ENCODE measurements around the gene TINAG.
"Not testable (repeated sequence)": the region's sequence is repeated elsewhere in the genome, so short reads cannot be mapped to it uniquely, and the experiment has no call there.

The TINAG gene

GRCh38 chr6:54307439-54307910 lies 766 bp upstream of the TINAG start:
- no peak for DNase-seq (ENCODE audit: low read depth in 2 of 3, low spot score in 2 of 3)

DNA sequence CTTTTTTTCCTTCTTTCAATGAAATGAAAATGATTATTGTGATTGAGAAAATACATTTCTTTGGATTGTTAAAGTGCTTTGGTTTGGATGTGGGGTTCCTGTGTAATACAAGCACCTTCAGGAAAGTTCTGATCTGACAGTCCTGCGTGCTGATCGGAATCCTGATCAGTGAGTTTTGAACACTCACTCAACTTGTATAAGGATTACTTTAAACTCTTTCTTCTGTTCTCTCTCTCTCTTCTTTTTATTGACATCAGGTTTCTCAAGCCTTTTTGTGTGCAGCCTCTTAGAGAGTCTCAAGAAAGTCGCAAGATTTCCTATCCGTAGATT lies 710 bp downstream of the TINAG start:
- no peak for DNase-seq (ENCODE audit: low read depth in 2 of 3, low spot score in 2 of 3)

DNA sequence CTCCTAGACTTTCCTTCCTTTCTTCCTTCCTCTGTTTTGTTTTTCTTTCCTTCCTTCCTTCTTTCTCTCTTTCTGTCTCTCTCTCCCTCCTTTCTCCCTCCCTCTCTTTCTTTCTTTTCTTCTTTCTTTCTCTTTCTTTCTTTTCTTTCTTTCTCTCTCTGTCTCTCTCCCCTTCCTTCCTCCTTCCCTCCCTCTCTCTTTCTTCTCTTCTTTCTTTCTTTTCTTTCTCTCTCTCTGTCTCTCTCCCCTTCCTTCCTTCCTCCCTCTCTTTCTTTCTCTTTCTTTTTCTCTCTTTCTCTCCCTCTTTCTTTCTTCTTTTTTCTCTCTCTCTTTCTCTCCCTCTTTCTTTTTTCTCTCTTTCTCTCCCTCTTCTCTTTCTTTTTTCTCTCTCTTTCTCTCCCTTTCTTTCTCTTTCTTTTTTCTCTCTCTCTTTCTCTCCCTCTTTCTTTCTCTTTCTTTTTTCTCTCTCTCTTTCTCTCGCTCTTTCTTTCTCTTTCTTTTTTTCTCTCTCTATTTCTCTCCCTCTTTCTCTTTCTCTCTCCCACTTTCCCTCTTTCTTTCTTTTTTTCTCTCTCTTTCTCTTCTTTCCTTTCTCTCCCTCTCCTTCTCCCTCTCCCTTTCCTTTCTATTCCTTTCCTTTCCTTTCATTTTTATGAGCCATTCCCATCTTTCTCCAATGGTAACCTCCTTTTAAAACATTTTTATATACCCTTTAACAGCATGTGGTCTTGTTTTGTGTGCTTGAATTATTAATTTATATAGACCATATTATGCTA lies 2.3 kb downstream of the TINAG start:
- DNase-seq (ENCODE audit: low read depth in 2 of 3, low spot score in 2 of 3): no peak

- DNase-seq (ENCODE audit: low read depth in 2 of 3, low spot score in 2 of 3): no peak
These were observed 7.4 kb downstream of the TINAG start for GRCh38 chr6:54315656-54316055.

DNA sequence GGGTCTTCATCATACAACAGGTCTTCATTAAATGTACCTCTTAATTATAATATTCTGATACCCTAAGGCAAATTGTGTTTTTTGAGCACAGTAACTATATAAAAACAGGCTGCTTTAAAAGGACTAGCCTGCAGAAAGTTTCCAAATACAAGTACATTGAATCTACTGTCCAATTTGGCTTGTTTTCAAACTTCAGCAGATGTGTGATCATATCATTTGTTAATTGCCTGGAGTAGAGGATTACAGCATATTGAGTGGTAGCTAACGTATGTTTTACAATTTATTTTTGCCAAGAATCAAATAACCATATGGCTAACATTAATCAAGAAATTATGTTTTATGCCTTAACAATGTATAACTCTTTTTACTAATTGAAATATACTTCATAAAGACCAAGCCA lies 12.6 kb downstream of the TINAG start:
- no peak for DNase-seq (ENCODE audit: low read depth in 2 of 3, low spot score in 2 of 3)

GRCh38 chr6:54327631-54328030 lies 19.4 kb downstream of the TINAG start:
- DNase-seq (ENCODE audit: low read depth in 2 of 3, low spot score in 2 of 3): no peak

- DNase-seq (ENCODE audit: low read depth in 2 of 3, low spot score in 2 of 3): not testable (repeated sequence)
These were observed 23.3 kb downstream of the TINAG start for GRCh38 chr6:54331571-54331970.

DNA sequence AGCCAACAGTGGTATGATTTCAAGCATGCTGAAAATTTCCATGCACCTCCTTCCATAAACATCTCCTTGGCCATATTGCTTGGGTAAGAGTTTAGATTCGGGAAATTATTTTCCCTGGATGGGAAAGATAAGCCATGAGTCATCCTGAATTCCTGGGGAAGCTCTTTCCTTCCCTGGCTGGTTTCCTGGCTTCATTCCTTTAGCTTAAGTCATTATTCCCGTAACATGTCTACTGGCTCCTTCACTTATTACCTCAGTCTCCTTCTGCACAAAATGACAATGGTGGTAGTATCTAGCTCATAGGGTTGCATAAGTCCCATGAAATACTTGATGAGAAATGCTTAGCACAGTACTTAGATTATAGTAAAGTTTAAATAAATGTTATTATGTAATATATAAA lies 27.6 kb downstream of the TINAG start:
- DNase-seq (ENCODE audit: low read depth in 2 of 3, low spot score in 2 of 3): no peak

- DNase-seq (ENCODE audit: low read depth in 2 of 3, low spot score in 2 of 3): no peak
These were observed 45.7 kb downstream of the TINAG start for GRCh38 chr6:54353975-54354374.

GRCh38 chr6:54354608-54355007 lies 46.4 kb downstream of the TINAG start:
- DNase-seq (ENCODE audit: low read depth in 2 of 3, low spot score in 2 of 3): no peak

DNA sequence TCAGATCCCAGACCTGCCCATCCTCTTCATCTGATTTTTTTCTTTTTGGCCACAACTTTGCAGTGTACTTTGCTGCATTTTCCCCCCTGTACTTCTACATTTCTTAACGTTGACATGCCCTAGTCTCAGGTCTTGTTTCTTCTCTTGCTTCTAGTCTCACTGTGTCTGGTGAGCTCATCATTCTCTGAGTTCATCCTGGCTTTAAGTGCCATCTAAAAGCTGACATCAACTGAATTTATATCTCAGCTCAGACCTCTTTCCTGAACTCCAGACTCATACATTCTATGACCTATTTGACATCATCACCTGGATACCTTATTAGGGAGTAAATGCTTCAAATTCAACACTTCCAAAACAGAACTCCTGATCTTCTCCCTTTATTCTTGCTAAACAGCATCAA lies 48.9 kb downstream of the TINAG start:
- no peak for DNase-seq (ENCODE audit: low read depth in 2 of 3, low spot score in 2 of 3)

DNA sequence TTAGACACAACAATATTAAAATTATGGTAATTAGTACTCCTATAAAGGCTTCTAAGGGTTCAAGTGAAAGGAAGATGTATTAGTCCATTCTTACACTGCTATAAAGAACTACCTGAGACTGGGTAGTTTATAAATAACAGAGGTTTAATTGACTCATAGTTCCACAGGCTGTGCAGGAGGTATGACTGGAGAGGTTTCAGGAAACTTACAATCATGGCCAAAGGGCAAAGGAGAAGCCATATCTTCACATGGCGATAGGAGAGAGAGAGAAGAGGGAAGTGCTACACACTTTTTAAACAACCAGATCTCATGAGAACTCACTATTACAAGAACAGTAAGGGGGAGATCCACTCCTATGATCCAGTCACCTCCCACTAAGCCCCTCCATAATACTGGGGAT lies 52.9 kb downstream of the TINAG start:
- DNase-seq (ENCODE audit: low read depth in 2 of 3, low spot score in 2 of 3): no peak

DNA sequence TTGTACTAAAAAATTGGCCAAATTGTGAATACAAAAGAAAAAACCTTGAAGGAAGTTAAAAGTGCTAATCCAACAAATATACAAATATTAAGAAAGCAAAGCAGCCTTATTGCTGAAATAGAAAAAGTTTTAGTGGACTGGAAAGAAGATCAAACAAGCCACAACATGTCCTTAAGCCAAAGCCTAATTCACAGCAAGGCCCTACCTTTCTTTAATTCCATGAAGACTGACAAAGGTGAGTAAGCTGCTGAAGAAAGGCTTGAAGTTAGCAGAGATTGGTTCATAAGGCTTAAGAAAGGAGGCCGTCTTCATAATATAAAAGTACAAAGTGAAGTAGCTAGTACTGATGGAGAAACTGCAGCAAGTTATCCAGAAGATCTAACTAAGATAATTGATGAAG lies 53.5 kb downstream of the TINAG start:
- DNase-seq (ENCODE audit: low read depth in 2 of 3, low spot score in 2 of 3): no peak

DNA sequence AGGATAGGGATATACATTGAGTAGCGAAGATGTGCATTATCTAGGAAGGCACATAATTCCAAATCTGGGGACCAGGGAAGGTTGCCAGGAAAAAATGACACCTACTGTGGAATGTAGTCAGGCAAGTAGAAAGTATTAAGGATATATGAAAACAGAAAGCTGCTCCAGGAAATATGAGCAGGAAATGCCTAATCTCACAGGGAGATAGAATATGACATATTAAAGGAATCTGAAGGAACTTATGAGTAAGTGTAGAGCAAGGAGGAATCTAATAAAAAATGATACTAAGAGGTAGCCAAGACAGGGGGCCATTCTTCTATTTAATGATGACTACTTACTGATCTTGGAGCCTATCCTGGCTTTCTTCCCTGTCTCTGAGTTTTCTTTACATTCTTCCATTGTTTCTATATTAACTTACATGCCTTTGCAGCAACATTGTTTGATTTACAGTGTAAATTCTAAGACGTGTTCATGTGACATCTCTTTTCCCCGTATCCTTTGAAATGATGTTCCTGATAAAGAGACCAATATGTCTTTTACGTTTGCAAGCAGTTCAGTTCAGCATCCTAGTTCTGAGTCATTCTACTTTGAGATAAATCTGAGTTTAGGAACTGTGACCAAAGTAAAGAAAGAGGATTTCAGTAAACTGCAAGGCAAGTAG lies 58.6 kb downstream of the TINAG start:
- no peak for DNase-seq (ENCODE audit: low read depth in 2 of 3, low spot score in 2 of 3)

- DNase-seq (ENCODE audit: low read depth in 2 of 3, low spot score in 2 of 3): no peak
These were observed 69.5 kb downstream of the TINAG start for GRCh38 chr6:54377776-54378175.

GRCh38 chr6:54386295-54386694 lies 78.1 kb downstream of the TINAG start:
- DNase-seq (ENCODE audit: low read depth in 2 of 3, low spot score in 2 of 3): no peak

DNA sequence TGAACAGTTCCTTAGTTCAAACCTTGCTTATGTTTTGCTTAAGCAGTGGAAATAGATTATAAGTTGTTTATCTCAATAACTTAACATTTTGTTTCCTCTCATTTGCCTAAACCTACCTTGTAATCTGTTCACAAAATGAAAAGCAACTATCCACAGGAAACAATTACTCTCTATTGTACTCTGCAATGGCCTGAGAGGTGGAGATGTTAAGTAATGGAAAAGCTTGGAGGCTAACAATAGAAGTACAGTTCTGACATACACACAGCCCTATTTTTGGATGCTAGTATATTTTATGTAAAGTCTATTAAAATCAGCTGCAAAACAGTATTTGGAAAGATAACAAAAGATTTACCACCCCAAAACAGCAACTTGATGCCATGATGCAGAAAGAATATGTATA lies 82.1 kb downstream of the TINAG start:
- no peak for DNase-seq (ENCODE audit: low read depth in 2 of 3, low spot score in 2 of 3)

GRCh38 chr6:54391577-54391976 lies 83.3 kb downstream of the TINAG start:
- DNase-seq (ENCODE audit: low read depth in 2 of 3, low spot score in 2 of 3): no peak

DNA sequence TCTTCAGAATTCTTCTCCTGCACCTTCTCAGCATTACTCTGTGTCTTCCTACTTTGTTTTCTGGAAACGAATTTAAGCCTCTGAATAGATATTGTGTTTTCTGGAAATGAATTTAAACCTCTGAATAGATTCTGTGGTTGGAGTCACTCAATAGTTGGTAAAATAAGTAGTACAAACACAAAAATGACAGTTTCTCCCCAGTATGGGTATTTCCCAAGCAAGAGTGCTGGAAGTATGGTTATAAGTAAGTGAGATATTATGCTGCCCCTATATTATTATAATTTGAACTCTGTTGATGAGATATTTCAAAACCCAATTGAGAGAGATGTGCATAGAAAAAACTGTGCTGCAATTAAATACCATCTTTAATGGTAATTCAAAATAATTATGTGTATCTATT lies 94.9 kb downstream of the TINAG start:
- no peak for DNase-seq (ENCODE audit: low read depth in 2 of 3, low spot score in 2 of 3)

- DNase-seq (ENCODE audit: low read depth in 2 of 3, low spot score in 2 of 3): no peak
These were observed 96.5 kb downstream of the TINAG start for GRCh38 chr6:54404791-54405190.

- DNase-seq (ENCODE audit: low read depth in 2 of 3, low spot score in 2 of 3): no peak
These were observed 103.5 kb downstream of the TINAG start for GRCh38 chr6:54411767-54412166.

DNA sequence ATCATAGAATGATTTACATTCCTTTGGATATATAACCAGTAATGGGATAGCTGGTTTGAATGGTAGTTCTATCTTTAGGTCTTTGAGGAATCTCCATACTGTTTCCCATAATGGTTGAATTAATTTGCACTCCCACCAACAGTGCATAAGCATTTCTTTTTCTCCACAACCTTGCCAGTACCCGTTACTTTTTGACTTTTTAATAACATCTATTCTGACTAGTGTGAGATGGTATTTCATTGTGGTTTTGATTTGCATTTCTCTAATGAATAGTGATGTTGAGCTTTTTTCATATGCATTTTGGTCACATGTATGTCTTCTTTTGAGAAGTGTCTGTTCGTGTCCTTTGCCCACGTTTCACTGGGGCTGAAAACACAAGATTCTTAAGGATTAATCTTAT lies 107.3 kb downstream of the TINAG start:
- no peak for DNase-seq (ENCODE audit: low read depth in 2 of 3, low spot score in 2 of 3)

DNA sequence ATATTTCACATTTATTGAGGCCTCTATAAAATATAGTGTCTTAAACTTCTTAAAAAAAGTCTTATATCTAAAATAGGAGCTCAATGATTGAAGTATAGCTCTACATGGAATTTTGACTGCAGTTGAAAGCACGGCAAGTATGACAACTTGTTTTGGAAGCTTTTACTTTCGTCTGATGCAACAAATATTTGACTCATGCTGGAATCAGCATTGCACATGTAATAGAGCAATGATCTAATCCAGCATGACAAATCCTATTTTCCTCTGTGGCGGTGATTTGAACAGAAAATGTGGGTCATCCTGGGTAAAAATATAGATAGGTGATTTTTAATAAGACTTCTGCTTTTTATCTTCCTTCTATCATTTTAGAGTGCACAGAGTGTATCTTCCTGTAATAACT lies 111.6 kb downstream of the TINAG start:
- no peak for DNase-seq (ENCODE audit: low read depth in 2 of 3, low spot score in 2 of 3)
